Heart right ventricle (tissue), 16 donors: ENCODE data around the gene TMEM114. TPM values are rescaled to one million over a fixed set of nuclear protein-coding genes. Genes with fewer than 3 reads are reported as not detected.

Experiments
- ATAC-seq, 8 donors: fragments of 200-7000 bp; cut with Tn5 transposase; one replicate each; pipeline ENCODE4 v1.9.1; 2020; ENCODE audit warnings: mild to moderate bottlenecking in 8 of 8, moderate library complexity in 8 of 8, moderate number of reproducible peaks in 1 of 8
- DNase-seq, 2 donors: peaks; one replicate each; pipeline ENCODE4 v3.0.0-alpha.2; 2020
- H3K27ac ChIP-seq, 10 donors: fragments of 200-600 bp; sonication (generic) in 2 of 10; one replicate each; pipeline versions ENCODE4 v1.5.0 to v1.8.0; 2020 to 2022; ENCODE audit warnings: mild to moderate bottlenecking in 3 of 10
- H3K27me3 ChIP-seq, 7 donors: fragments of 200-600 bp; one replicate each; pipeline ENCODE4 v1.8.0; 2021 to 2022; ENCODE audit warnings: mild to moderate bottlenecking in 2 of 7
- H3K36me3 ChIP-seq, 9 donors: fragments of 200-600 bp; sonication (generic) in 1 of 9; one replicate each; pipeline versions ENCODE4 v1.5.0 to v1.8.0; 2020 to 2022; ENCODE audit warnings: mild to moderate bottlenecking in 2 of 9
- H3K4me1 ChIP-seq, 9 donors: fragments of 200-600 bp; sonication (generic) in 1 of 9; one replicate each; pipeline versions ENCODE4 v1.5.0 to v1.8.0; 2020 to 2022; ENCODE audit warnings: mild to moderate bottlenecking in 4 of 9
- H3K4me3 ChIP-seq, 10 donors: fragments of 200-600 bp; sonication (generic) in 2 of 10; one replicate each; pipeline versions ENCODE4 v1.5.0 to v1.8.0; 2020 to 2022; ENCODE audit warnings: mild to moderate bottlenecking in 7 of 10, moderate library complexity in 2 of 10
- H3K9me3 ChIP-seq, 11 donors: fragments of 200-600 bp in 10 of 11; sonication (generic) in 2 of 11; one replicate each; pipeline versions ENCODE4 v1.5.0 to v1.8.0; 2013 to 2022; ENCODE audit warnings: mild to moderate bottlenecking in 2 of 11, control low read depth in 1 of 11, moderate library complexity in 1 of 11
- CTCF ChIP-seq, 9 donors: fragments of 200-600 bp; sonication (generic) in 2 of 9; IDR thresholded peaks; one replicate each; pipeline versions ENCODE4 v1.5.0 to v1.8.0; 2021 to 2022; ENCODE audit warnings: antibody characterized with exemption in 9 of 9, mild to moderate bottlenecking in 5 of 9, moderate library complexity in 1 of 9
- WGBS, 2 donors: extraction: QIAGEN DNeasy Blood & Tissue Kit; methylation state at CpG; one replicate each; pipeline ENCODE4 v1.1.7; 2013; ENCODE audit warnings: inconsistent platforms in 1 of 2; 5-methylcytosine and 5-hydroxymethylcytosine counted together
- intact Hi-C, 10 donors: fragments of 100-400 bp; cut with DNase I; formaldehyde crosslinking; loops; one replicate each; pipeline versions ENCODE4 v1.11.1 to v1.14.2; 2022
- polyA plus RNA-seq, 2 donors: library from polyadenylated mRNA; stranded (reverse); fragments of 200-250 nt; gene quantifications; one replicate each; pipeline ENCODE4 v1.2.3, GENCODE V29; 2013
- total RNA-seq, 10 donors: library from RNA; stranded (reverse); fragmentation: NEBNext Ultra II Directional in 3 of 10; extraction: Animal tissue kit (Norgen Biotek cat#: 25700) in 3 of 10; gene quantifications; one replicate each; pipeline versions ENCODE4 v1.2.1 to v1.2.4, GENCODE V29; 2021 to 2023
- donor health status: Arrhythmogenic right ventricular cardiomyopathy.
- donor health status: ischemic (EF 13 %, LVEDD 7.1; RV severe dilation, severe dysfunction).
- donor health status: healthy with polysubstance abuse.
- donor health status: DM: no; HTN: yes; CAD: no.
- donor health status: DM: no; HTN: no; CAD: no.
- donor health status: ischemic (EF 25% LVEDD 6.9; RV normal size, moderate dysfunction).
- donor health status: ischemic (EF 25% LVEDD 5.7; RV mildly dilated, moderate dysfunction).
- donor health status: healthy.
- donor health status: DM: yes; HTN: yes; CAD: no.
- donor health status: Ischemic cardiomyopathy.
- donor health status: ischemic (EF 35%, LVEDD 5.7; RV mildly dilated, moderate dysfunction).
- donor health status: nonischemic (EF 11% LVEDD 7.7; RV severe dilation, severe dysfunction).
- donor health status: DM: yes; HTN: yes; CAD: no.
- donor health status: PGD.
- donor health status: ischemic (EF 29% LVEDD 5.4; RV normal size, mild dysfunction).
- donor health status: nonischemic (EF 23%, LVEDD 6.1; RV moderate dilation, normal function).

Gene TMEM114
- total and polyA plus RNA-seq, 12 donors: 0.34 to 0.37 TPM; not detected in 10

- no peak for DNase-seq
- TF ChIP-seq CTCF (IDR thresholded peaks at IDR 0.05): no peak
- intact Hi-C loops: no loop called here
Observed at GRCh38 chr16:8595783-8596182, 5.5 kb upstream of the TMEM114 start.

GRCh38 chr16:8594149-8594666 lies 3.9 kb upstream of the TMEM114 start:
- intact Hi-C loops: no loop called here
- Histone ChIP-seq H3K27ac (no peak overlapping the region), H3K4me3 (no peak overlapping the region), H3K4me1 (peaks cover 0 to 13% (median 6%) of the 10 kb centered on the region in 9 donors), H3K9me3 (peaks cover 0 to 15% (median 7%) of the 10 kb centered on the region in 11 donors), H3K27me3 (peaks cover 12 to 49% (median 39%) of the 10 kb centered on the region in 7 donors), H3K36me3 (no peaks in the 10 kb centered on the region)
- DNase-seq (no peak), ATAC-seq (no peak)
- 51 to 56% methylated on average over 9 of the region's 9 CpGs for WGBS, 2 donors
- no peak for TF ChIP-seq CTCF (IDR thresholded peaks at IDR 0.05)

More at GRCh38 chr16:8595783-8596182, 5.5 kb upstream of the TMEM114 start:
- no peak overlapping the region for H3K4me3 ChIP-seq
- H3K27ac ChIP-seq: no peak overlapping the region
- H3K36me3 ChIP-seq: no peaks in the 10 kb centered on the region
- H3K9me3 ChIP-seq: peaks cover 0 to 15% (median 7%) of the 10 kb centered on the region in 11 donors
- no peaks in the 10 kb centered on the region for H3K4me1 ChIP-seq
- peaks cover 0 to 34% (median 24%) of the 10 kb centered on the region in 7 donors for H3K27me3 ChIP-seq
- WGBS, 2 donors: 92 to 95% methylated on average over 5 of the region's 5 CpGs
- ATAC-seq: no peak

- no peak overlapping the region for H3K4me3 ChIP-seq
- peaks cover 12 to 69% (median 62%) of the 10 kb centered on the region in 7 donors for H3K27me3 ChIP-seq
- ATAC-seq (no peak), DNase-seq (no peak)
- H3K4me1 ChIP-seq: peaks cover 0 to 16% (median 6%) of the 10 kb centered on the region in 9 donors
- no peak for TF ChIP-seq CTCF (IDR thresholded peaks at IDR 0.05)
- peaks cover 0 to 7% (median 3%) of the 10 kb centered on the region in 11 donors for H3K9me3 ChIP-seq
- intact Hi-C loops: no loop called here
- H3K36me3 ChIP-seq: no peaks in the 10 kb centered on the region
- no peak overlapping the region for H3K27ac ChIP-seq
- 95 to 96% methylated on average over 3 of the region's 3 CpGs for WGBS, 2 donors
Observed at GRCh38 chr16:8591451-8591850, 1.1 kb upstream of the TMEM114 start.

- H3K27me3 ChIP-seq: peaks cover 12 to 69% (median 62%) of the 10 kb centered on the region in 7 donors
- WGBS, 2 donors: 91 to 95% methylated on average over 3 of the region's 3 CpGs
- TF ChIP-seq CTCF (IDR thresholded peaks at IDR 0.05): no peak
- intact Hi-C loops: no loop called here
- H3K27ac ChIP-seq: no peak overlapping the region
- H3K9me3 ChIP-seq: peaks cover 0 to under 1% (median 0%) of the 10 kb centered on the region in 11 donors
- no peak overlapping the region for H3K4me3 ChIP-seq
- ATAC-seq (no peak), DNase-seq (no peak)
- peaks cover 0 to 16% (median 6%) of the 10 kb centered on the region in 9 donors for H3K4me1 ChIP-seq
- H3K36me3 ChIP-seq: no peaks in the 10 kb centered on the region
Observed at GRCh38 chr16:8590811-8591210, 500 bp upstream of the TMEM114 start.
